KMS-11 (cell line): ENCODE measurements around the gene DLST.

Experiments
- H2AFZ ChIP-seq: fragments of 200-600 bp; sonication (generic); 2 replicates; pipeline ENCODE4 v1.6.1; 2016; ENCODE audit warnings: antibody characterized with exemption, mixed run types, low read depth
- H3K27ac ChIP-seq: fragments of 200-600 bp; sonication (generic); 2 replicates; pipeline ENCODE4 v1.6.1; 2016; ENCODE audit warnings: mild to moderate bottlenecking, mixed run types
- H3K27me3 ChIP-seq: fragments of 200-600 bp; sonication (generic); 2 replicates; pipeline ENCODE4 v1.6.1; 2017; ENCODE audit warnings: mild to moderate bottlenecking, low read depth, mixed run types, moderate library complexity; ENCODE audit not compliant: insufficient read depth
- H3K36me3 ChIP-seq: fragments of 200-600 bp; sonication (generic); 2 replicates; pipeline ENCODE4 v1.6.1; 2017; ENCODE audit warnings: mild to moderate bottlenecking, mixed run types; ENCODE audit not compliant: insufficient read depth
- H3K4me1 ChIP-seq: fragments of 200-600 bp; sonication (generic); 2 replicates; pipeline ENCODE4 v1.6.1; 2016; ENCODE audit warnings: mild to moderate bottlenecking, low read depth, mixed run types; ENCODE audit not compliant: poor library complexity, severe bottlenecking
- H3K4me2 ChIP-seq: fragments of 200-600 bp; sonication (generic); 2 replicates; pipeline ENCODE4 v1.7.0; 2016; ENCODE audit warnings: mild to moderate bottlenecking, mixed run types
- H3K4me3 ChIP-seq: fragments of 200-600 bp; sonication (generic); IDR thresholded peaks from 2 replicates; pipeline ENCODE4 v1.6.1; 2017; ENCODE audit warnings: low read depth, low read length, mixed read lengths; ENCODE audit not compliant: insufficient read depth
- H3K79me2 ChIP-seq: fragments of 200-600 bp; sonication (generic); 2 replicates; pipeline ENCODE4 v1.6.1; 2016; ENCODE audit warnings: low read depth, mixed run types; ENCODE audit not compliant: insufficient read depth
- H3K9ac ChIP-seq: fragments of 200-600 bp; sonication (generic); 2 replicates; pipeline ENCODE4 v1.6.1; 2016; ENCODE audit warnings: mild to moderate bottlenecking, mixed run types
- H4K20me1 ChIP-seq: fragments of 200-600 bp; sonication (generic); 2 replicates; pipeline ENCODE4 v1.6.1; 2016; ENCODE audit warnings: mild to moderate bottlenecking, mixed run types; ENCODE audit not compliant: insufficient read depth
- CTCF ChIP-seq: fragments of 200-600 bp; sonication (generic); conservative IDR thresholded peaks from 2 replicates; pipeline ENCODE4 v1.6.1; 2017; ENCODE audit warnings: low read depth, mild to moderate bottlenecking, antibody characterized with exemption, low read length, moderate library complexity, mixed read lengths

DLST gene

GRCh38 chr14:74921053-74921620, 39.4 kb downstream of the DLST start:
- Histone ChIP-seq H3K4me3 (no peak overlapping the region), H3K79me2 (no peaks in the 10 kb centered on the region), H3K4me1 (no peaks in the 10 kb centered on the region), H2AFZ (no peak overlapping the region), H3K27me3 (no peaks in the 10 kb centered on the region), H4K20me1 (no peaks in the 10 kb centered on the region), H3K9ac (no peak overlapping the region), H3K4me2 (no peak overlapping the region), H3K27ac (no peak overlapping the region), H3K36me3 (no peaks in the 10 kb centered on the region)
- no peak for TF ChIP-seq CTCF

GRCh38 chr14:74921987-74922751, 40.5 kb downstream of the DLST start:
- no peak overlapping the region for H3K4me3 ChIP-seq
- H3K4me2 ChIP-seq = peak overlapping the region; percentile 84
- TF ChIP-seq CTCF = no peak
- H2AFZ ChIP-seq = peak overlapping the region; percentile 67
- no peaks in the 10 kb centered on the region for H4K20me1 ChIP-seq
- H3K27ac ChIP-seq = no peak overlapping the region
- H3K4me1 ChIP-seq = no peaks in the 10 kb centered on the region
- no peaks in the 10 kb centered on the region for H3K27me3 ChIP-seq
- no peaks in the 10 kb centered on the region for H3K36me3 ChIP-seq
- H3K79me2 ChIP-seq = no peaks in the 10 kb centered on the region
- peak overlapping the region; percentile 89 for H3K9ac ChIP-seq

GRCh38 chr14:74922752-74923401, 41.2 kb downstream of the DLST start, which contains the start of gene RPS6KL1:
TSS of gene RPS6KL1 (minus strand) at chr14:74923260. CDS start at chr14:74921541, 1,719 bp downstream.
- peak within 1 kb of the TSS; percentile 84 for H3K4me2 ChIP-seq
- TF ChIP-seq CTCF = no peak
- H2AFZ ChIP-seq = peak within 1 kb of the TSS; percentile 67
- peak within 1 kb of the TSS; percentile 89 for H3K9ac ChIP-seq
- H4K20me1 ChIP-seq = no peaks in the 10 kb centered on the region
- no peaks in the 10 kb centered on the region for H3K4me1 ChIP-seq
- no peaks in the 10 kb centered on the region for H3K36me3 ChIP-seq
- H3K79me2 ChIP-seq = no peaks in the 10 kb centered on the region
- no peaks in the 10 kb centered on the region for H3K27me3 ChIP-seq
- no peak within 1 kb of the TSS for H3K4me3 ChIP-seq
- no peak within 1 kb of the TSS for H3K27ac ChIP-seq

- H3K9ac ChIP-seq = no peak overlapping the region
- H3K4me3 ChIP-seq = no peak overlapping the region
- H4K20me1 ChIP-seq = no peaks in the 10 kb centered on the region
- no peaks in the 10 kb centered on the region for H3K36me3 ChIP-seq
- no peak overlapping the region for H3K4me2 ChIP-seq
- H3K27me3 ChIP-seq = no peaks in the 10 kb centered on the region
- no peak overlapping the region for H3K27ac ChIP-seq
- TF ChIP-seq CTCF = no peak
- peak overlapping the region; percentile 61; the same call in 1 of the 2 replicates for H2AFZ ChIP-seq
- no peaks in the 10 kb centered on the region for H3K79me2 ChIP-seq
- no peaks in the 10 kb centered on the region for H3K4me1 ChIP-seq
These were observed 42.3 kb downstream of the DLST start for GRCh38 chr14:74924061-74924460.
